Common myeloid progenitor, CD34-positive (primary cell): ENCODE results near the gene LEO1.

Experiments
- CTCF ChIA-PET: fragments of 350-600 bp; sonication (Branson Sonifier 250); formaldehyde crosslinking; loops from one replicate; lab custom pipeline; 2021; ENCODE audit warnings: antibody characterized with exemption; lab: Charles Lee
- POLR2A ChIA-PET: fragments of 350-600 bp; sonication (Branson Sonifier 250); formaldehyde crosslinking; loops from one replicate; lab custom pipeline; 2021; ENCODE audit warnings: antibody characterized with exemption; lab: Charles Lee
- DNase-seq, 3 donors: peaks; one replicate each; pipeline versions ENCODE4 v3.0.0 to v3.0.0-alpha.2; 2013
- H3K27ac ChIP-seq, 2 experiments: 1 replicate in 1 of 2; 2 replicates in 1 of 2; pipeline ENCODE4 v1.7.0; 2013; ENCODE audit warnings: inconsistent platforms in 2 of 2, low read length in 2 of 2, mild to moderate bottlenecking in 2 of 2, low read depth in 1 of 2, moderate library complexity in 1 of 2; ENCODE audit not compliant: severe bottlenecking in 2 of 2, insufficient read depth in 1 of 2, poor library complexity in 1 of 2
- H3K27me3 ChIP-seq, 5 experiments: replicated peaks in 2 of 5; 1 replicate in 3 of 5; 2 replicates in 2 of 5; pipeline versions ENCODE4 v1.6.1 to v1.7.0; 2013; ENCODE audit warnings: low read length in 4 of 5, mild to moderate bottlenecking in 2 of 5, moderate library complexity in 2 of 5, inconsistent platforms in 1 of 5; ENCODE audit not compliant: insufficient read depth in 5 of 5, control insufficient read depth in 4 of 5
- H3K36me3 ChIP-seq, 4 experiments: 1 replicate in 2 of 4; 2 replicates in 2 of 4; pipeline versions ENCODE4 v1.6.1 to v1.7.0; 2013; ENCODE audit warnings: low read length in 3 of 4, control low read depth in 1 of 4, mild to moderate bottlenecking in 1 of 4; ENCODE audit not compliant: control insufficient read depth in 4 of 4, insufficient read depth in 4 of 4
- H3K4me1 ChIP-seq, 4 experiments: 1 replicate in 3 of 4; 2 replicates in 1 of 4; pipeline versions ENCODE4 v1.6.1 to v1.7.1; 2013; ENCODE audit warnings: low read length in 3 of 4, mild to moderate bottlenecking in 3 of 4, control low read depth in 1 of 4, inconsistent platforms in 1 of 4, moderate library complexity in 1 of 4; ENCODE audit not compliant: control insufficient read depth in 4 of 4, insufficient read depth in 4 of 4; ENCODE audit errors: control extremely low read depth in 1 of 4
- H3K4me3 ChIP-seq, 7 experiments: 1 replicate in 4 of 7; 2 replicates in 3 of 7; pipeline versions ENCODE4 v1.5.1 to v1.7.0; 2013; ENCODE audit warnings: mild to moderate bottlenecking in 7 of 7, low read length in 6 of 7, moderate library complexity in 6 of 7, inconsistent platforms in 2 of 7, low read depth in 2 of 7, control low read depth in 1 of 7; ENCODE audit not compliant: insufficient read depth in 4 of 7, control insufficient read depth in 1 of 7; ENCODE audit errors: extremely low read depth in 1 of 7
- H3K9me3 ChIP-seq, 5 experiments: 1 replicate in 4 of 5; 2 replicates in 1 of 5; pipeline versions ENCODE4 v1.6.1 to v1.7.1; 2013; ENCODE audit warnings: low read length in 4 of 5, mild to moderate bottlenecking in 2 of 5, inconsistent platforms in 1 of 5, low read depth in 1 of 5, moderate library complexity in 1 of 5; ENCODE audit not compliant: control insufficient read depth in 4 of 5, insufficient read depth in 2 of 5; ENCODE audit errors: control extremely low read depth in 1 of 5
- WGBS: methylation state at CpG from one replicate; pipeline ENCODE4 v1.1.5; 2013; ENCODE audit not compliant: insufficient coverage; 5-methylcytosine and 5-hydroxymethylcytosine counted together

LEO1 gene

GRCh38 chr15:51966192-51966591 lies 5.4 kb downstream of the LEO1 start:
- POLR2A ChIA-PET, result no interaction called here

GRCh38 chr15:51965691-51966090 lies 5.9 kb downstream of the LEO1 start:
- Histone ChIP-seq H3K9me3 (peaks cover 0 to 9% (median 5%) of the 10 kb centered on the region in 5 experiments), H3K4me1 (peaks cover 0 to 11% (median 7%) of the 10 kb centered on the region in 4 experiments), H3K27me3 (no peaks in the 10 kb centered on the region), H3K27ac (no peak overlapping the region), H3K4me3 (no peak overlapping the region), H3K36me3 (peaks cover 11 to 46% (median 25%) of the 10 kb centered on the region in 4 experiments)
- no peak for DNase-seq
- POLR2A ChIA-PET, result no interaction called here
- CTCF ChIA-PET, result no interaction called here
- WGBS, result 97% methylated on average over 4 of the region's 4 CpGs

More at GRCh38 chr15:51966192-51966591, 5.4 kb downstream of the LEO1 start:
- WGBS, result 100% methylated on average over 4 of the region's 4 CpGs
- Histone ChIP-seq H3K27me3 (no peaks in the 10 kb centered on the region), H3K4me1 (peaks cover 0 to 16% (median 11%) of the 10 kb centered on the region in 4 experiments), H3K4me3 (no peak overlapping the region), H3K36me3 (peaks cover 11 to 41% (median 24%) of the 10 kb centered on the region in 4 experiments), H3K27ac (no peak overlapping the region), H3K9me3 (peaks cover 0 to 9% (median 5%) of the 10 kb centered on the region in 5 experiments)
- DNase-seq, result no peak
- CTCF ChIA-PET, result no interaction called here

- peaks cover 37 to 86% (median 65%) of the 10 kb centered on the region in 4 experiments for H3K36me3 ChIP-seq
- ChIA-PET CTCF (interaction anchor here (1.9 kb wide), 1 partner anchor 10 kb away, joined by 7 read pairs; no protein-coding TSS in a partner anchor), POLR2A (no interaction called here)
Measured at GRCh38 chr15:51955504-51955903, 16.1 kb downstream of the LEO1 start.

GRCh38 chr15:51952805-51953204 lies 18.8 kb downstream of the LEO1 start:
- Histone ChIP-seq H3K27me3 (no peaks in the 10 kb centered on the region), H3K9me3 (no peaks in the 10 kb centered on the region), H3K4me3 (no peak overlapping the region), H3K36me3 (peaks cover 38 to 90% (median 70%) of the 10 kb centered on the region in 4 experiments), H3K4me1 (no peaks in the 10 kb centered on the region), H3K27ac (no peak overlapping the region)
- ChIA-PET CTCF (no interaction called here), POLR2A (no interaction called here)
- 100% methylated on average over 1 of the region's 3 CpGs for WGBS
- no peak for DNase-seq

More at GRCh38 chr15:51955504-51955903, 16.1 kb downstream of the LEO1 start:
- H3K27me3 ChIP-seq, result no peaks in the 10 kb centered on the region
- no peaks in the 10 kb centered on the region for H3K4me1 ChIP-seq
- H3K9me3 ChIP-seq, result no peaks in the 10 kb centered on the region
- DNase-seq, result no peak
- no peak overlapping the region for H3K4me3 ChIP-seq
- WGBS, result 100% methylated on average over 2 of the region's 3 CpGs
- H3K27ac ChIP-seq, result no peak overlapping the region

GRCh38 chr15:51947124-51947523 lies 24.5 kb downstream of the LEO1 start:
- no peaks in the 10 kb centered on the region for H3K27me3 ChIP-seq
- ChIA-PET POLR2A (interaction anchor here (0.7 kb wide), 1 partner anchor 127 kb away, joined by 6 read pairs; no protein-coding TSS in a partner anchor), CTCF (interaction anchor here (1.2 kb wide), 1 partner anchor 11 kb away, joined by 4 read pairs; no protein-coding TSS in a partner anchor)
- no peaks in the 10 kb centered on the region for H3K9me3 ChIP-seq
- no peak for DNase-seq
- no peaks in the 10 kb centered on the region for H3K4me1 ChIP-seq
- no peak overlapping the region for H3K4me3 ChIP-seq
- WGBS, result 100% methylated on average over 1 of the region's 2 CpGs
- peaks cover 29 to 74% (median 60%) of the 10 kb centered on the region in 4 experiments for H3K36me3 ChIP-seq
- no peak overlapping the region for H3K27ac ChIP-seq

GRCh38 chr15:51939216-51939615 lies 32.4 kb downstream of the LEO1 start:
- CTCF ChIA-PET, result no interaction called here
- no peak overlapping the region for H3K4me3 ChIP-seq
- H3K36me3 ChIP-seq, result peaks cover 11 to 48% (median 34%) of the 10 kb centered on the region in 4 experiments
- no peak for DNase-seq
- H3K9me3 ChIP-seq, result no peaks in the 10 kb centered on the region
- no peaks in the 10 kb centered on the region for H3K27me3 ChIP-seq
- no peak overlapping the region for H3K27ac ChIP-seq
- no peaks in the 10 kb centered on the region for H3K4me1 ChIP-seq
- POLR2A ChIA-PET, result no interaction called here

GRCh38 chr15:51938286-51938685 lies 33.3 kb downstream of the LEO1 start:
- WGBS, result 90% methylated on average over 3 of the region's 3 CpGs

More at GRCh38 chr15:51938286-51938685, 33.3 kb downstream of the LEO1 start:
- ChIA-PET CTCF (no interaction called here), POLR2A (no interaction called here)
- H3K27ac ChIP-seq, result no peak overlapping the region
- H3K27me3 ChIP-seq, result no peaks in the 10 kb centered on the region
- H3K4me1 ChIP-seq, result no peaks in the 10 kb centered on the region
- no peak overlapping the region for H3K4me3 ChIP-seq
- H3K9me3 ChIP-seq, result no peaks in the 10 kb centered on the region
- DNase-seq, result no peak
- H3K36me3 ChIP-seq, result peaks cover 8 to 44% (median 31%) of the 10 kb centered on the region in 4 experiments
